Activated CD4-positive, alpha-beta T cell treated with anti-CD3 and anti-CD28 coated beads, Interleukin-2, amount 10 ng/mL, durations not matched to agents 24 days and 14 days (primary cell): ENCODE data around the gene GABRR2. TPM values are rescaled to one million over a fixed set of nuclear protein-coding genes. Genes with fewer than 3 reads are reported as not detected.
A peak's percentile ranks its signal among the peaks of the same experiment; 100 is the strongest.
"Not testable (repeated sequence)": the region's sequence is repeated elsewhere in the genome, so short reads cannot be mapped to it uniquely, and the experiment has no call there.

Source experiments
- DNase-seq: peaks from one replicate; pipeline ENCODE4 v3.0.0; 2022
- H3K27ac Mint-ChIP-seq: one replicate; pipeline ENCODE4 v1.8.0; 2022; ENCODE audit warnings: mild to moderate bottlenecking, mixed read lengths
- H3K27me3 Mint-ChIP-seq: one replicate; pipeline ENCODE4 v1.8.0; 2022; ENCODE audit warnings: mixed read lengths
- H3K36me3 Mint-ChIP-seq: one replicate; pipeline ENCODE4 v1.8.0; 2022; ENCODE audit warnings: low read depth, mild to moderate bottlenecking, mixed read lengths
- H3K4me1 Mint-ChIP-seq: one replicate; pipeline ENCODE4 v1.8.0; 2021; ENCODE audit warnings: mixed read lengths
- H3K4me3 Mint-ChIP-seq: one replicate; pipeline ENCODE4 v1.8.0; 2022; ENCODE audit warnings: mild to moderate bottlenecking, moderate library complexity, mixed read lengths
- H3K9me3 Mint-ChIP-seq: one replicate; pipeline ENCODE4 v1.8.0; 2021; ENCODE audit warnings: mixed read lengths
- intact Hi-C: fragments of 100-400 bp; cut with micrococcal nuclease; formaldehyde crosslinking; loops from one replicate; pipeline ENCODE4 v1.15.1; 2023
- total RNA-seq: library from RNA; stranded (reverse); gene quantifications from 2 replicates; pipeline ENCODE4 v1.2.3, GENCODE V29; 2022

The GABRR2 gene
- total RNA-seq, 1 donor from 2014 or later: 1.0 TPM

DNA sequence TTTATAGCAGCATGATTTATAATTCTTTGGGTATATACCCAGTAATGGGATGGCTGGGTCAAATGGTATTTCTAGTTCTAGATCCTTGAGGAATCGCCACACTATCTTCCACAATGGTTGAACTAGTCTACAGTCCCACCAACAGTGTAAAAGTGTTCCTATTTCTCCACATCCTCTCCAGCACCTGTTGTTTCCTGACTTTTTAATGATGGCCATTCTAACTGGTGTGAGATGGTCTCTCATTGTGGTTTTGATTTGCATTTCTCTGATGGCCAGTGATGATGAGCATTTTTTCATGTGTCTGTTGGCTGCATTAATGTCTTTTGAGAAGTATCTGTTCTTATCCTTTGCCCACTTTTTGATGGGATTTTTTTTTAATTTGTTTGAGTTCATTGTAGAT, 20.0 kb downstream of the GABRR2 start:
- H3K27me3 Mint-ChIP-seq, DNase-seq, intact Hi-C loops, H3K27ac Mint-ChIP-seq, H3K36me3 Mint-ChIP-seq, H3K4me3 Mint-ChIP-seq, H3K9me3 Mint-ChIP-seq: not testable (repeated sequence)
- H3K4me1 Mint-ChIP-seq: peaks cover 22% of the 10 kb centered on the region

DNA sequence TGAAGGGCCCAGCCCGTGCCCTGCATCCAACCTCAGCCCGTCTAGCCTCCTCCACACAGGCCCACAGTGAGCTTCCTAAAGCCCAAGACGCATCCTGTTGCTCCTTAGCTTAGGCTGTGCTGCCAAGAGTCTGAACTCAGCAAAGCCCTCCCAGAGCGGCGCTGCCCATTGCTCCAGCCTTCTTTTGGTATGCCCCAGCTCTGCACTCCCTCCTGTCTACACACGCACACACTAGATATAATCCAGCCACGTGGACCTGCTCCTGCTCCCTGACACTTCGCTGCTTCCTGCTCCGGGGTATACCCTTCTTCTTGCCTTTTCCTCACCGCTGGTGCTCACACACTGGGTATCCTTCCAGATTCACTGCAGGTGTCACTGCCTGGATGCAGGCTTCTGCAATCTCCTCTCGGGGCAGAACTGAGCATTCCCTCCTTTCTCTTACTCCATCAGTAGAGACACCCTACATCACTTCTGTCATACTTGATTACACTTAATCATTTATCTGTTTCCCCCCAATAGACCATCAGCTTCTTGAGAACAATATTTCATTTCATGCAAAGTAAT, 23.8 kb downstream of the GABRR2 start:
- H3K36me3 Mint-ChIP-seq: no peaks in the 10 kb centered on the region
- no peak overlapping the region for H3K4me3 Mint-ChIP-seq
- H3K4me1 Mint-ChIP-seq: peaks cover 2% of the 10 kb centered on the region
- H3K27ac Mint-ChIP-seq: no peak overlapping the region
- H3K27me3 Mint-ChIP-seq: no peaks in the 10 kb centered on the region
- intact Hi-C loops: no loop called here
- H3K9me3 Mint-ChIP-seq: no peaks in the 10 kb centered on the region
- DNase-seq: no peak

DNA sequence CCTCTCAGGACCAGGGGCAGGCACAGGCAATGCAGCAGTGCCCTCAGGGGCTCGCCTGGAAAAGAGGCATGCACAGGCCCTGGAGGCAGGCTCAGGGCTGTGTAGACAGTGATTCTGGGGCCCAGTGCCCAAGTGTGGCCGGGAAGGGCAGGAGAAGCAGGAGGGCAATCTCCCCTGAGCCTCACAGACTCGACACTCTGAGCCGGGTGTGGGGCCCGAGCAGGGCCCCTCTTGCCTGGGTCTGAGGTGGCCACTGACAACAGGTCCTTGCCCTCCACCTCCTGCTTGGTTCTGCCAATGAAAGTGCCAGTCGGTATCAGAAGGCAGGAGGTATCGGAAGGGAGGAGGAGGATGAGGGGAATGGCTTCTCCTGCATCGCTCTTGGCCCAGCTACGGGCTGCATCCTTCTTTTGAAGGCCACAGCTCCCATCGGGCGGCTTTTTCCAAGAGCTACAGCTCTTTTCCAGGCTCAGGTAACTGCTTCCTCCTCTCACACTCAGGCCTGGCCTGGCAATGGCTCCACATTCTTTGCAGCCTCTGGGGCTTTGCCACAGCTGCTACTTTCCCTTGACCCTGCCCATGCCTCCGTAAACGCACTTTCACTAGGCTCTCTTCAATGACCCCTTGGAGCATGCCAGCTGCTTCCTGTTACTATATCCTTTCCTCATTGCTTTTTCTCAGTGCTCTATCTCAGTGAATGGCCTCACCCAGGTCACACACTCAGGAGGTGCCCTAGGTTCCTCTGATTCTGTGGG, 24.5 kb downstream of the GABRR2 start:
- no peaks in the 10 kb centered on the region for H3K36me3 Mint-ChIP-seq
- no peaks in the 10 kb centered on the region for H3K9me3 Mint-ChIP-seq
- intact Hi-C loops: no loop called here
- no peak overlapping the region for H3K27ac Mint-ChIP-seq
- H3K27me3 Mint-ChIP-seq: no peaks in the 10 kb centered on the region
- H3K4me1 Mint-ChIP-seq: peaks cover 2% of the 10 kb centered on the region
- no peak for DNase-seq
- H3K4me3 Mint-ChIP-seq: no peak overlapping the region

DNA sequence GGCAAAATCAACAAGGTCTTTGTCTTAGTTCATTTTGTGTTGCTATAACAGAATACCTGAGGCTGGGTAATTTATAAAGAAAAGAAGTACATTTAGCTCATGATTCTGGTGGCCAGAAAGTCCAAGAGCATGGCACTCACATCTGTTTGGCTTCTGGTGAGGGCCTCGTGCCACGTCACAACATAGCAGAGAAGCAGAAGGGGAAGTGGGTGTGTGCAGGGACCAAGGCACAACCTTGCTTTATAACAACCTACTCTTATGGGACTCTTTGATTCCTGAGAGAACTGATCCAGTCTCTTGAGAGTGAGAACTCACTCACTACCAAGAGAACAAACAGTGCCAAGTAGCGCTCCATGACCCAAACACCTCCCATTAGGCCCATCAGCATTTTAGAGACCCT, 25.4 kb downstream of the GABRR2 start:
- Mint-ChIP-seq H3K36me3 (no peaks in the 10 kb centered on the region), H3K27me3 (no peaks in the 10 kb centered on the region), H3K4me3 (no peak overlapping the region), H3K27ac (no peak overlapping the region), H3K4me1 (peaks cover 2% of the 10 kb centered on the region), H3K9me3 (no peaks in the 10 kb centered on the region)
- no peak for DNase-seq
- intact Hi-C loops: no loop called here

DNA sequence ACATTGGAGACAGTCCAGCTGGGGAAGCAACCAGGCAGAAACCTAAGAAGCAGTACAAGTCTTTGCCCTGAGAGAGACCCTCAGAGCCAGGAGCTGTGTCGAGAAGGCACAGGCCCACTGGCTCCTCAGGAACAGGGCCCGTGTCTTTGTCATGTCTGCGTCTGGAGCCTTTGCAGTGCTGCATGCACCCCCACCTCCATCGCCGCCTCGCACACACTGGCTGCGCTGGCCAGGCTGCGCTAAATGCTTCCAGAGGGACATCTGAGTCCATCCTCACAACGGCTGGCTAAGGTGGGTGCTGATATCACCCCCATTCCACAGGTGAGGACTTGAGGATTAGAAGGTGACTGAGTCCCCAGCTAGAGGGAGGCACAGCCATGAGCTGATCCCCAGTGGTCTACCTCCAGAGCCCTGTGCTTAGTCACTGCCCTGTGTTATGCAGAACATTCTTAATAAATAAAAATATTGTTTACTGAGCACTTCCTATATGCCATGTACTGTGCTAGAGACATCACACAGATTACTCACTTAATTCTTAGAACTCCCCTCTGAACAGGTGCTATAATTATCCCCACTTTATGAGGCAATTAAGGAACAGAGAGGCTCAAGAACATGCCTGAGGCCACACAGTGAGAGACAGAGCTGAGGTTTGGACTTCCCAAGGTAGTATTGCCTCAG, 27.6 kb downstream of the GABRR2 start:
- Mint-ChIP-seq H3K27ac (no peak overlapping the region), H3K36me3 (no peaks in the 10 kb centered on the region), H3K4me3 (no peak overlapping the region), H3K9me3 (no peaks in the 10 kb centered on the region), H3K27me3 (no peaks in the 10 kb centered on the region), H3K4me1 (peaks cover 2% of the 10 kb centered on the region)
- no peak for DNase-seq
- intact Hi-C loops: no loop called here

DNA sequence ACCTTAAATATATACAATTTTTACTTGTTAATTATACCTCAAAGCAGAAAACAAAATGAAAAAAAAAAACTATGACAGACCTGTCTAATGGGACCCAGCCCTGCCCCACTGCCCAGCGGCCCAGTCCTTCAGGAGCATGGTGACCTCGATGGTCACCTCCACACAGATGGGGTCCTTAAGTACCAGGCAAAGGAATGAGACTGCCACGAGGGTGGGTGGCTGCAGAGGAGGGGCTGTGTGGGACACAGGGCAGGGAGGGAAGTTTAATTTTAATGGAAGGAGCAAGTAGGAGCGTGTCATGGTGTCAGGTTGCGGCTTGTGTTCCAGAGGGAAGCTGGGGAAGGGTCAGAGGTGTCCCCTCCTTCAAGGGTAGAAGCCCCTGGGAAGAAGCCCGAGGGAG, 28.6 kb downstream of the GABRR2 start:
- Mint-ChIP-seq H3K4me1 (peaks cover 4% of the 10 kb centered on the region), H3K4me3 (no peak overlapping the region), H3K9me3 (no peaks in the 10 kb centered on the region), H3K27me3 (no peaks in the 10 kb centered on the region), H3K27ac (no peak overlapping the region), H3K36me3 (no peaks in the 10 kb centered on the region)
- DNase-seq: no peak
- intact Hi-C loops: no loop called here

DNA sequence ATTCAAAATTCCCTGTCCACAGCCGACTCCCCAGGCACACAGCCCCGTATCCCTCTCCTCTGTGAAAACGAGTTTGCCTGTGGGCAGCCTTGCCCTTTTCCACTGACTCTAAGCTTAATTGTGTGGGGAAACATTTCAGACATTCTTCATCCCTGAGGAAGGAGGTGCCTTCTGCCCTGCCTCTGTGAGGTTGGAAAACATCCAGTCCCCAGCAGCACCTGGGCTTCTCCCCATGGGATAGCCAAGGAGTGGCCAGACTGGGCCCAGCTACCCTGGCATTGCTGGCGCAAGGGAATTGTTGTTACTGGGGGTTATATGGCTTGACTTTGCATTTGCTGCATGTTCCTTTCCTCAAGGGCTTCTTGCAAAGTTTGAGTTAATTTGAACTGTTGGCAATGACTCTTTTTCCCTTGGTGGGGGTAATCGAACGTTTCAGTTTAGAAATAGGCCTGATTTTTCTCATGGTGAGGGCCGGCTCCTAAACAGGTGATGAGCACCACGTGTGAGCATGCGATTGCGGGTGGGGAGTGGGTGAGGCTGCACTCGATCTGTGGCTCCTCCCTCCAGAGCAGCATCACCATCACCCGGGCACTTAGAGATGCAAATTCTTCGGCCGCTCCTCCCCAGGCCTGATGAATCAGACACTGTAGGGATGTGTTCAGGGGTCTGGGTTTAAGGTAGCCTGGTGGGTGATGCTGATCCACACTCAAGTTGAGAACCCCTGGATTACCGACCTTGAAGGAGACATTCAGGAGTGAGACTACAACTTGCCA, 29.9 kb downstream of the GABRR2 start:
- Mint-ChIP-seq H3K4me1 (peaks cover 4% of the 10 kb centered on the region), H3K4me3 (no peak overlapping the region), H3K27ac (no peak overlapping the region), H3K27me3 (no peaks in the 10 kb centered on the region), H3K36me3 (no peaks in the 10 kb centered on the region), H3K9me3 (no peaks in the 10 kb centered on the region)
- DNase-seq: no peak
- intact Hi-C loops: no loop called here

DNA sequence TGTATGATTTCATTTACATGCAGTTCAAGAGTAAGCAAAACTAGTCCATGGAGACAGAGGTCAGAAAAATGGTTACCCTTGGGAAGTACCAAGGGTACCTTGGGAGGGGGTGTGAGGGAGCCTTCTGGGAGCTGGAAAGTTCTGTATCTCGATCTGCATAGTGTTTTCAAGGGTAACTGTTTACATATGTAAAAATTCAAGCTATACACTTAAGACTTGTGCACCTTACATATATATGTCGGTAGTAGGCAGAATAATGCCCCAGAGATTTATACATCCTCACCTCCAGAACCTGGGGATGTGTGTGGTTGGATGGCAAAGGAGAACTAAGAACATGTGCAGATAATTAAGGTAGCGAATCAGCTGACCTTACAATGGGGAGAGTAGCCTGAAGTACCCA, 31.0 kb downstream of the GABRR2 start:
- intact Hi-C loops: no loop called here
- Mint-ChIP-seq H3K36me3 (no peaks in the 10 kb centered on the region), H3K27ac (no peak overlapping the region), H3K4me1 (peaks cover 4% of the 10 kb centered on the region), H3K4me3 (no peak overlapping the region), H3K27me3 (no peaks in the 10 kb centered on the region), H3K9me3 (no peaks in the 10 kb centered on the region)
- DNase-seq: no peak

DNA sequence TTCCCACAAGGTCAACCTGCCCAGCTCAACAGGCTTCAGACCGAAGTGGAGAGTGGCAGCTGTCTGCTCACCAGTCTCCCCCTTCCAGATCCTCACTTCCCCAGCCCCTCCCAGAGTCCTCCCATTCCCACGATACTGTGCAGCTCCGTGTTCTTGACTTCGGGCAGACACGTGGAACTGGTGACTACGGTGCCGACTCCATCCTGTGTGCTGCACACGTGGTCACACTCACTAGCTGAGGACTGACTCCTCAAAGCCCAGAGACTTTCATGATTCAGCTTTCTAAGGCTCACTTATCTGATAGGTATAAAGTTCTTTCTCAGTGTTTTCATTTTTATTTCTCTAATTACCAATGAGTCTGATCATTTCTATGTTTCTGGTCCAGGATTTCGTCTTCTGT, 32.4 kb downstream of the GABRR2 start:
- Mint-ChIP-seq H3K9me3 (no peaks in the 10 kb centered on the region), H3K4me3 (no peak overlapping the region), H3K27ac (no peak overlapping the region), H3K27me3 (no peaks in the 10 kb centered on the region), H3K4me1 (peaks cover 2% of the 10 kb centered on the region), H3K36me3 (no peaks in the 10 kb centered on the region)
- intact Hi-C loops: no loop called here
- no peak for DNase-seq

DNA sequence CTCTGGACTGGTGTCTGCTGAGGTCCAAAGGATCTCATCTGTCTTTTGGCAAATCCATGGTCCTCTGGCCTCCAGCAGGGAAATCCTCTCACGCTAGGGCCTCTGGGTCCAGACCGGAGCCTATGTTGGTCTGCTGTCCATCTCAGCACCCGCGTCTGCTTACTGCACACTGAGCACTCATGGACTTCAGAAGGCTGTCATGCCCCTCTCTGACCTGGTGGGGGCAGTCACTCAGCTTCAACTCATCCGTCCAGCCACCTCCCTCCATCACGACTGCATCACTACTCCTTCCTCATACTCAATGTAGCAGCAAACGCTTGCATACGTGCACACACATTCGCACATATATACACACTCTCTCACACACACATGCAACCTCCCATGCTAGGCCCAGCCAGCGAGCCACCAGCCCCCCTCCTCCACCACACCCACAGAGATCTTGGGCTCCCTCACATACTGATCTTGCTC, 33.3 kb downstream of the GABRR2 start:
- H3K36me3 Mint-ChIP-seq: no peaks in the 10 kb centered on the region
- H3K9me3 Mint-ChIP-seq: no peaks in the 10 kb centered on the region
- intact Hi-C loops: no loop called here
- peaks cover 5% of the 10 kb centered on the region for H3K27me3 Mint-ChIP-seq
- H3K27ac Mint-ChIP-seq: no peak overlapping the region
- no peak overlapping the region for H3K4me3 Mint-ChIP-seq
- DNase-seq: peak; percentile 81
- H3K4me1 Mint-ChIP-seq: peaks cover 2% of the 10 kb centered on the region

DNA sequence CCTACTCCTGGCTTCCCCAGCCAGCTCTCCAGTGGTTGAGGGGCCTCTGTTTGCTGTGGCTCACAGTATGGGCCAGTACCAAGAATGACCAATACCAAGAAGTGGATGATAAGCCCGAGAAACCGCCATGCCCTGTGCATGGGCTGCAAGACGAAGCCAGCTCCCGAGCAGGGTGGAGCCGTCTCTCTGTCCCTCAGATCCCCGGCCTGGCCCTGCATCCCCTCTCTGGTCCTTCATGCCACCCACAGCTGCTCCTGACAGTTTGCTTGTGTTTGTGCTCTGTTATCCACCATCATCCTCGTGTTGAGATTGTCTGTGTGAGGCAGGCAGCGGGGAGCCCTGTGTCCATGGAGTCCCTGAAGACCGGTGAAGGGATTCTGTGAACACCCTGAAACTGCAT, 36.1 kb downstream of the GABRR2 start:
- peaks cover 5% of the 10 kb centered on the region for H3K27me3 Mint-ChIP-seq
- H3K27ac Mint-ChIP-seq: no peak overlapping the region
- no peak overlapping the region for H3K4me3 Mint-ChIP-seq
- intact Hi-C loops: no loop called here
- H3K36me3 Mint-ChIP-seq: no peaks in the 10 kb centered on the region
- H3K9me3 Mint-ChIP-seq: no peaks in the 10 kb centered on the region
- DNase-seq: no peak
- H3K4me1 Mint-ChIP-seq: peaks cover 2% of the 10 kb centered on the region

DNA sequence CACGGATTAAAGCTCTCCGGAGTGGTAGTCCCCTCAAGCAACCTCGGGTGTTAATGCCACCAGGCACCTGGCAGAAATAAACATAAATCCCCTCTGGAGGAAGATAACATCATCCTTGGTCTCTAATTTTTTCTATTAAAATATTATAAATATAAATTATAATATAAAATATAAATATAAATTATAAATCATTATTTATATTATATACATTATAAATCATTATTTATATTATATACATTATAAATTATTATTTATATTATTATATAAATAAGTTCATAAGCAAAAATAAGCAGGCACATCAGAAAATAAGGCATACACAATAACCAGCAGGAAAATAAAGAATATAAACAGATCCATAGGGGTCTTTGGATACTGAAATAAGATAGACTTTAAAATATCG, 39.2 kb downstream of the GABRR2 start:
- Mint-ChIP-seq H3K36me3 (no peaks in the 10 kb centered on the region), H3K4me1 (peaks cover 1% of the 10 kb centered on the region), H3K27ac (no peak overlapping the region), H3K27me3 (peaks cover 5% of the 10 kb centered on the region), H3K9me3 (no peaks in the 10 kb centered on the region), H3K4me3 (no peak overlapping the region)
- DNase-seq: no peak
- intact Hi-C loops: no loop called here

DNA sequence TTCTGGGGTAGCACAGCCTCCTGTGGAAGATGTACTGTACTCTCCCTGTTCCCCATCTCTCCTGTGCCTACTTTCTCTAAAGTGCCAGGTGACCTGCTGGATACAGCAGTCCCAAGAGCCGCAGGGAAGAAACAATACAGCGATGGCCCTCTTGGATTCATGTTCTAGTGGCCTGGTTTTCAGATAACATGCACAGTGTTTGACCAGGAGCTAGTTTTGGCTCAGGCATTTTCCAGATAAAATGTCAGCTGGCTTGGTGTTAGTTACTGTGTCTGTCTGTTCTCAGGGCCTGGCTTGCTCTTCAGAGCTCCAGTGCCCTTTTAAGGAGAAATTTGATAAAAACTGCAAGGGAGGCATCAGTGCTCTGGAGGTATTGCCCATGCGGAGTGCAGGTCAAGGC, 41.3 kb downstream of the GABRR2 start:
- H3K4me1 Mint-ChIP-seq: peaks cover 3% of the 10 kb centered on the region
- H3K27me3 Mint-ChIP-seq: peaks cover 5% of the 10 kb centered on the region
- no peaks in the 10 kb centered on the region for H3K9me3 Mint-ChIP-seq
- DNase-seq: no peak
- H3K36me3 Mint-ChIP-seq: no peaks in the 10 kb centered on the region
- H3K27ac Mint-ChIP-seq: no peak overlapping the region
- H3K4me3 Mint-ChIP-seq: no peak overlapping the region
- intact Hi-C loops: no loop called here

DNA sequence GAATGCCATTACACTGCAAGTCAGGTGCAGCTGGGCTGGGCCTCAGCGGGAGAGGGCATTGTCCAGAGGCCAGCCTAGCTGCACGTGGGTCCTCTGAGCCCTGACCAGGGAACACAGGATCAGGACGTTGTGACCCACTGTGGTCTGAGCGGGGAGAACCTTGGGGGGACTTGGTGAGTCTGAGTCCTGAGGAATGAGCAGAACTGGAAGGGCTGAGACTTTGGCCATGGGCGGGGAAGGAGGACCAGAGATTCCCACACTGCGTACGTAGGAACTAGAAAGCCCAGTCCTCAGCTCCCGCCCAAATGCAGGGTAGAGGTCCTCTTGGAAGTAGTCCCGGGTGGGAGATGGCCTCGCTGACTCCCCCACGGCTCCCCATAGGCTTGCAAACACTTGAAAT, 42.5 kb downstream of the GABRR2 start:
- Mint-ChIP-seq H3K9me3 (no peaks in the 10 kb centered on the region), H3K4me3 (no peak overlapping the region), H3K27ac (no peak overlapping the region), H3K36me3 (no peaks in the 10 kb centered on the region), H3K4me1 (peaks cover 3% of the 10 kb centered on the region), H3K27me3 (peaks cover 5% of the 10 kb centered on the region)
- intact Hi-C loops: no loop called here
- DNase-seq: no peak
